Activated CD4-positive, alpha-beta memory T cell treated with anti-CD3 and anti-CD28 coated beads, Interleukin-2, amount 10 ng/mL, durations not matched to agents 7 days and 5 days (primary cell): ENCODE measurements around the gene TNS4. TPM values are rescaled to one million over a fixed set of nuclear protein-coding genes. Genes with fewer than 3 reads are reported as not detected.
A peak's percentile ranks its signal among the peaks of the same experiment; 100 is the strongest.

Experiments used
- CTCF ChIA-PET: fragments of 350-600 bp; sonication (Branson Sonifier 250); formaldehyde crosslinking; loops from one replicate; lab custom pipeline; 2021; ENCODE audit warnings: antibody characterized with exemption, inconsistent platforms; lab: Charles Lee
- POLR2A ChIA-PET: fragments of 350-600 bp; sonication (Branson Sonifier 250); formaldehyde crosslinking; loops from one replicate; lab custom pipeline; 2021; ENCODE audit warnings: antibody characterized with exemption; lab: Charles Lee
- DNase-seq: peaks from one replicate; pipeline ENCODE4 v3.0.0-alpha.2; 2020
- H3K27ac Mint-ChIP-seq: one replicate; pipeline ENCODE4 v1.8.0; 2021; ENCODE audit warnings: mild to moderate bottlenecking, mixed read lengths
- H3K27me3 Mint-ChIP-seq: one replicate; pipeline ENCODE4 v1.8.0; 2021; ENCODE audit warnings: mixed read lengths
- H3K36me3 Mint-ChIP-seq: one replicate; pipeline ENCODE4 v1.8.0; 2021; ENCODE audit warnings: low read depth, mixed read lengths
- H3K4me1 Mint-ChIP-seq: one replicate; pipeline ENCODE4 v1.8.0; 2021; ENCODE audit warnings: mixed read lengths
- H3K4me3 Mint-ChIP-seq: one replicate; pipeline ENCODE4 v1.8.0; 2021; ENCODE audit warnings: mild to moderate bottlenecking, mixed read lengths
- H3K9me3 Mint-ChIP-seq: one replicate; pipeline ENCODE4 v1.8.0; 2021; ENCODE audit warnings: mixed read lengths
- total RNA-seq, 2 experiments: library from RNA; stranded (reverse); gene quantifications; one replicate each; pipeline ENCODE4 v1.2.3, GENCODE V29; 2021

The TNS4 gene
- total RNA-seq, 2 experiments from 2014 or later: 9.5 to 12.7 TPM

GRCh38 chr17:40496634-40497420 is 4.6 kb downstream of the TNS4 start:
- H3K4me3 Mint-ChIP-seq: no peak overlapping the region
- H3K9me3 Mint-ChIP-seq: no peaks in the 10 kb centered on the region
- no peak for DNase-seq
- peaks cover under 1% of the 10 kb centered on the region for H3K4me1 Mint-ChIP-seq
- H3K27me3 Mint-ChIP-seq: peaks cover 13% of the 10 kb centered on the region
- ChIA-PET POLR2A (interaction anchor here (1.0 to 1.9 kb wide), 4 partner anchors 16 to 79 kb away, joined by 3 to 12 read pairs (median 5); partner anchors contain the start of gene TOP2A), CTCF (interaction anchor here (1.6 to 2.1 kb wide), 2 partner anchors 23 to 38 kb away, joined by 5 to 6 read pairs; no protein-coding TSS in a partner anchor)
- no peaks in the 10 kb centered on the region for H3K36me3 Mint-ChIP-seq
- no peak overlapping the region for H3K27ac Mint-ChIP-seq

DNA sequence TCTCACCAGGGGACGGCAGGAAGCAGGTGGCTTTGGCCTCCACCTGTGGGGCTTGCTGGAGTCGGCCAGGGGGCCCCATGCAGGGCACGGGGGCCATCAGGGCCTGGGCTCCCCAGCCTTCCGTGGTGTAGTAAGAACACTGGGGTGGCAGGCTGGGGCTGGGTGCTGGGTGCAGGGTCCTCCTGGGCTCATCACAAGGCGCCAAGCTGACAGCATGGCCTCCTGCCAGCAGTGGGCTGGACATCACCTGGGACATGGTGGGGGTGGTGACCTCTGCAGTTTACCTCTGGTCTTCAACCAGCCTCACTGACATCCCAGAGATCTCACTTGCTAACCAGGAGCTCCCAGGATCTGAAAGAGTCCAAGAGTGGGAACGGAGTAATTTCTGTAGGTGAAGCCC is 5.3 kb downstream of the TNS4 start:
- H3K36me3 Mint-ChIP-seq: no peaks in the 10 kb centered on the region
- peaks cover 6% of the 10 kb centered on the region for H3K4me1 Mint-ChIP-seq
- ChIA-PET POLR2A (interaction anchor here (1.0 to 1.4 kb wide), 4 partner anchors 20 to 79 kb away, joined by 3 to 10 read pairs (median 4); partner anchors contain the start of gene TOP2A), CTCF (interaction anchor here (0.6 to 1.0 kb wide), 2 partner anchors 21 to 66 kb away, joined by 3 to 4 read pairs; no protein-coding TSS in a partner anchor)
- no peak overlapping the region for H3K4me3 Mint-ChIP-seq
- H3K27ac Mint-ChIP-seq: no peak overlapping the region
- no peaks in the 10 kb centered on the region for H3K9me3 Mint-ChIP-seq
- H3K27me3 Mint-ChIP-seq: peaks cover 13% of the 10 kb centered on the region
- no peak for DNase-seq

DNA sequence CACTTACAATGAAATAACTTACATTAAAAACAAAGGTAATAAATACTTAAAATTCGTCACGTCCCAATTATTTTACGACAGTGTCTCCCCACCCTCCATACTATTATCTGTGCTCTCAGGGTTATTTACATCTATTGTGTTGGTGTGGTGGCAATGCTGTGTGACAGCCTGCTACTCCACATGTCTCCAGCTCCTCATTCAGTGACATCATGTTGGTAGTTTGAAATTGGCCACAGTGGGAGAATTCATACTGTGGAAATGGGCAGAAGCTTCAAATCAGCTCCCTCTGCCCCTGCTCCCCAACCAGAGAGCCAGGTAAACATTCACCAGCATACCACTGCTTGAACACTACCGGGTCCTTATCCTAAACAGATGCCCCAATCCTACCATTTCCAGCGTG is 6.3 kb downstream of the TNS4 start:
- Mint-ChIP-seq H3K4me3 (no peak overlapping the region), H3K9me3 (no peaks in the 10 kb centered on the region), H3K4me1 (peaks cover 16% of the 10 kb centered on the region), H3K27ac (no peak overlapping the region), H3K36me3 (no peaks in the 10 kb centered on the region), H3K27me3 (peaks cover 9% of the 10 kb centered on the region)
- no peak for DNase-seq
- ChIA-PET POLR2A (interaction anchor here (1.3 to 3.4 kb wide), 4 partner anchors 14 to 78 kb away, joined by 3 to 14 read pairs (median 7); partner anchors contain the start of gene TOP2A), CTCF (interaction anchor here (1.0 to 1.7 kb wide), 4 partner anchors 11 to 67 kb away, joined by 3 to 5 read pairs (median 4); no protein-coding TSS in a partner anchor)

GRCh38 chr17:40493697-40494096 is 7.7 kb downstream of the TNS4 start:
- Mint-ChIP-seq H3K9me3 (no peaks in the 10 kb centered on the region), H3K4me1 (peaks cover 31% of the 10 kb centered on the region), H3K27ac (no peak overlapping the region), H3K4me3 (no peak overlapping the region), H3K36me3 (no peaks in the 10 kb centered on the region), H3K27me3 (peaks cover 7% of the 10 kb centered on the region)
- ChIA-PET CTCF (interaction anchor here (1.0 to 1.8 kb wide), 3 partner anchors 18 to 75 kb away, joined by 3 to 5 read pairs (median 5); no protein-coding TSS in a partner anchor), POLR2A (interaction anchor here (3.4 kb wide), 1 partner anchor 13 kb away, joined by 14 read pairs; no protein-coding TSS in a partner anchor)
- DNase-seq: no peak

DNA sequence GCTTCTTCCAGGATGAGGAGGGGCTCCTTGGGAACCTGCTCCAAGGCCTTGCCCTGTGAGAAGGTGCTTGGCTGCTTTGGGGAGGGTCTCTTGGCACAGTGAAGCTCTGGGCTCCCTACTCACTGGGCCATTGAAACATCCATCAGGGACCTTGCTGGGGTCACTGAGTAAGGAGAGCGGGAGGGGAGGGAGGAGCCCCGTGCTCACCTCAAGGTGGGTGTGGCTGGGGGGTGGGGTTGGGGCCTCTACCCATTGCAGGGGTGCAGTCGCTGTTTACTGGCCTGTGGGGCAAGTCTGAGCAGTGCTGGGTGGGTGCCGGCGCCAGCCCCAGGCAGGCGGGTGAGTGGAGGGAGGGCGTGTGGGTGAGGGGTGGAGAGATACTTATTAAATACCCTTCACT is 9.9 kb downstream of the TNS4 start:
- H3K27ac Mint-ChIP-seq: no peak overlapping the region
- CTCF ChIA-PET: interaction anchor here (0.9 to 1.3 kb wide), 2 partner anchors 15 to 26 kb away, joined by 3 read pairs; no protein-coding TSS in a partner anchor
- no peak overlapping the region for H3K4me3 Mint-ChIP-seq

GRCh38 chr17:40490982-40491381 is 10.4 kb downstream of the TNS4 start:
- Mint-ChIP-seq H3K36me3 (no peaks in the 10 kb centered on the region), H3K27me3 (peaks cover 2% of the 10 kb centered on the region), H3K9me3 (no peaks in the 10 kb centered on the region), H3K4me1 (peaks cover 54% of the 10 kb centered on the region), H3K4me3 (no peak overlapping the region), H3K27ac (no peak overlapping the region)
- POLR2A ChIA-PET: interaction anchor here (1.2 to 2.6 kb wide), 6 partner anchors 10 to 43 kb away, joined by 3 to 18 read pairs (median 6); no protein-coding TSS in a partner anchor
- no peak for DNase-seq
- CTCF ChIA-PET: interaction anchor here (0.9 to 1.3 kb wide), 2 partner anchors 15 to 27 kb away, joined by 3 read pairs; no protein-coding TSS in a partner anchor

More for the DNA sequence above, 9.9 kb downstream of the TNS4 start:
- H3K9me3 Mint-ChIP-seq: no peaks in the 10 kb centered on the region
- POLR2A ChIA-PET: interaction anchor here (1.3 to 2.6 kb wide), 4 partner anchors 10 to 37 kb away, joined by 3 to 18 read pairs (median 10); no protein-coding TSS in a partner anchor
- peaks cover 49% of the 10 kb centered on the region for H3K4me1 Mint-ChIP-seq
- no peaks in the 10 kb centered on the region for H3K36me3 Mint-ChIP-seq
- no peak for DNase-seq
- H3K27me3 Mint-ChIP-seq: peaks cover 2% of the 10 kb centered on the region

DNA sequence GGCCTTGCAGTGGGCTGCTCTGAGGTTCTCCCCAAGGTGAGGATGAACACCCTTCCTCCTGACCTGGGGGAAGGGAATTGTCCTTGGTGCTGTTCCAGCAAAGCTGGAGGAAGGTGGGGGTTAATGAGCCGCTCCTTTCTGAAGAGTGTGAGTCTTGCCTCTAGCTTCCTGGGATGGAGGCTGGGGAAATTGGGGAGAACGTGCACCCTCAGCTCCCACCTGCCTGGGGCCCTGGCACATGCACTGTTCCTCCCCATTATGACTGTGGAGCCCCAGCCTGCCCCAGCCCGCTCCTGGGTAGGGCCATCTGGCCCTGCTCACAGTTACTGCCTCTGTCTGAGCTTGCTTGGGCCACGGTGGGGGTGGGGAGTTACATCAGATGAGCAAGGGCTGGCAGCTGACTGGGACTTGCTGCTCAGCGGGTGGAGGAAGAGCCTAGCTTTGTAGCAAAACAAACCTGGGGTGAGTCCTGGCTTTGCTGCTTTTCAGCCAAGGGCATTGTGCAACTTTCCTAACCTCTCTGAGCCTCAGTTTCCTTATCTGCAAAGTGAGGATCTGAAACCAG is 11.1 kb downstream of the TNS4 start:
- no peak overlapping the region for H3K4me3 Mint-ChIP-seq
- no peaks in the 10 kb centered on the region for H3K36me3 Mint-ChIP-seq
- peak; percentile 30 for DNase-seq
- peaks cover 5% of the 10 kb centered on the region for H3K27me3 Mint-ChIP-seq
- no peak overlapping the region for H3K27ac Mint-ChIP-seq
- CTCF ChIA-PET: interaction anchor here (0.7 to 1.4 kb wide), 5 partner anchors 9 to 43 kb away, joined by 3 to 11 read pairs (median 3); no protein-coding TSS in a partner anchor
- POLR2A ChIA-PET: interaction anchor here (0.9 to 2.6 kb wide), 8 partner anchors 9 to 49 kb away, joined by 3 to 18 read pairs (median 6); no protein-coding TSS in a partner anchor
- H3K9me3 Mint-ChIP-seq: no peaks in the 10 kb centered on the region
- peaks cover 60% of the 10 kb centered on the region for H3K4me1 Mint-ChIP-seq

DNA sequence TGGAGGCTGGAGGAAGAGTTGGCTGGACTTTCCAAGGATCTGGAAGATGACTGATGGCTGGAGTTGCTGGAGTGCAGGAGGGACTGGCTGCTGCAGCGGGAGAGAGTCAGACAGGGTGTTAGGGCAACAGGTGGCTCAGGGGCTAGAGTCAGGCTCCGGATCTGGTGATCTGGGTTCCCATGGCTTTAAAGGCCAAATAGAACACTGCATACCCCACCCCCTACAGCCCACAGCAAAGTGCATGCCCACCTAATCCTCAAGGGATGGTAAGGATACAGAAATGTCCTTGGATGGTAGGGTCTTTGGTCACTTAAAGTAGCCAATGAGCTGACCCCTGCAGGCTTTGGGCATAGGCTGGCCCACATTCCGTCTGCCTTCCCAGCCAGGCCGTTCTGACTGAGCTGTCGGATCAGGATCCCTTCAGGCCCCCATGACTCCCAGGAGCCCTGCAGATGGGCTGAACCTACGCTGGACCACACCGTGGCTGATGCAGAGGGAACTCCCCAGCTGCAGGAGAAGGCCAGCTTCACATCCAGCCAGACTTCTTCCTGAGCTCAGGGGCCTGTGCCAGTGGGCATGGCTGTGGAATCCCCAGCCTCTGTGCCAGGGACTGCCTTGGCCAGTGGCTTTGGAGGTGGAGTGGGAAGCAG is 13.9 kb downstream of the TNS4 start:
- no peaks in the 10 kb centered on the region for H3K36me3 Mint-ChIP-seq
- peaks cover 6% of the 10 kb centered on the region for H3K27me3 Mint-ChIP-seq
- no peaks in the 10 kb centered on the region for H3K9me3 Mint-ChIP-seq
- POLR2A ChIA-PET: interaction anchor here (1.2 to 1.5 kb wide), 4 partner anchors 11 to 53 kb away, joined by 4 to 10 read pairs (median 6); no protein-coding TSS in a partner anchor
- CTCF ChIA-PET: interaction anchor here (1.3 to 2.5 kb wide), 2 partner anchors 10 to 46 kb away, joined by 4 to 6 read pairs; no protein-coding TSS in a partner anchor
- no peak for DNase-seq
- no peak overlapping the region for H3K27ac Mint-ChIP-seq
- no peak overlapping the region for H3K4me3 Mint-ChIP-seq
- H3K4me1 Mint-ChIP-seq: peaks cover 89% of the 10 kb centered on the region

- H3K27me3 Mint-ChIP-seq: peaks cover 6% of the 10 kb centered on the region
- DNase-seq: no peak
- no peak overlapping the region for H3K27ac Mint-ChIP-seq
- peaks cover 95% of the 10 kb centered on the region for H3K4me1 Mint-ChIP-seq
- POLR2A ChIA-PET: interaction anchor here (0.9 to 3.7 kb wide), 5 partner anchors 10 to 69 kb away, joined by 3 to 15 read pairs (median 4); partner anchors contain the start of gene TOP2A
- H3K9me3 Mint-ChIP-seq: no peaks in the 10 kb centered on the region
- peaks cover under 1% of the 10 kb centered on the region for H3K36me3 Mint-ChIP-seq
- CTCF ChIA-PET: interaction anchor here (1.3 to 2.5 kb wide), 2 partner anchors 10 to 47 kb away, joined by 4 to 6 read pairs; no protein-coding TSS in a partner anchor
- no peak overlapping the region for H3K4me3 Mint-ChIP-seq
Observed at GRCh38 chr17:40486522-40487370, 14.7 kb downstream of the TNS4 start.

- no peak overlapping the region for H3K4me3 Mint-ChIP-seq
- ChIA-PET CTCF (interaction anchor here (1.4 to 2.5 kb wide), 2 partner anchors 10 to 47 kb away, joined by 3 to 6 read pairs; no protein-coding TSS in a partner anchor), POLR2A (interaction anchor here (0.9 to 3.7 kb wide), 5 partner anchors 9 to 68 kb away, joined by 3 to 15 read pairs (median 4); partner anchors contain the start of gene TOP2A)
- H3K9me3 Mint-ChIP-seq: no peaks in the 10 kb centered on the region
- peaks cover 6% of the 10 kb centered on the region for H3K27me3 Mint-ChIP-seq
- DNase-seq: peak; percentile 34
- H3K36me3 Mint-ChIP-seq: peaks cover 4% of the 10 kb centered on the region
- peak overlapping the region; percentile 47 for H3K27ac Mint-ChIP-seq
- peaks cover 96% of the 10 kb centered on the region for H3K4me1 Mint-ChIP-seq
Observed at GRCh38 chr17:40485851-40486521, 15.4 kb downstream of the TNS4 start.
